Endothelial cell (in vitro differentiated cells): ENCODE measurements around the gene YARS2. TPM values are rescaled to one million over a fixed set of nuclear protein-coding genes. Genes with fewer than 3 reads are reported as not detected.
"Not testable (repeated sequence)": the region's sequence is repeated elsewhere in the genome, so short reads cannot be mapped to it uniquely, and the experiment has no call there.

Experiments
- DNase-seq: peaks from one replicate; pipeline ENCODE4 v3.0.0; 2021; ENCODE audit warnings: low spot score
- H3K27ac Mint-ChIP-seq: one replicate; pipeline ENCODE4 v1.8.0; 2021; ENCODE audit warnings: mixed read lengths, inconsistent platforms; ENCODE audit not compliant: unreplicated experiment
- H3K27me3 Mint-ChIP-seq: one replicate; pipeline ENCODE4 v1.8.0; 2021; ENCODE audit warnings: mild to moderate bottlenecking, moderate library complexity, mixed read lengths, inconsistent platforms; ENCODE audit not compliant: unreplicated experiment
- H3K36me3 Mint-ChIP-seq: one replicate; pipeline ENCODE4 v1.8.0; 2021; ENCODE audit warnings: mild to moderate bottlenecking, low read depth, mixed read lengths, inconsistent platforms; ENCODE audit not compliant: unreplicated experiment
- H3K4me1 Mint-ChIP-seq: one replicate; pipeline ENCODE4 v1.8.0; 2021; ENCODE audit warnings: mild to moderate bottlenecking, mixed read lengths, inconsistent platforms; ENCODE audit not compliant: unreplicated experiment
- H3K4me3 Mint-ChIP-seq: one replicate; pipeline ENCODE4 v1.8.0; 2021; ENCODE audit warnings: mild to moderate bottlenecking, mixed read lengths, inconsistent platforms; ENCODE audit not compliant: unreplicated experiment
- H3K9me3 Mint-ChIP-seq: one replicate; pipeline ENCODE4 v1.8.0; 2021; ENCODE audit warnings: mixed read lengths, inconsistent platforms; ENCODE audit not compliant: unreplicated experiment
- CTCF ChIP-seq: fragments of 200-600 bp; sonication (generic); IDR thresholded peaks from one replicate; pipeline ENCODE4 v1.5.0; 2021; ENCODE audit warnings: antibody characterized with exemption; ENCODE audit not compliant: unreplicated experiment
- total RNA-seq: library from RNA; stranded (reverse); fragmentation: NEBNext Ultra II Directional; extraction: Animal tissue kit (Norgen Biotek cat#: 25700); gene quantifications from one replicate; pipeline ENCODE4 v1.2.1, GENCODE V29; 2021; ENCODE audit not compliant: unreplicated experiment

The YARS2 gene
- total RNA-seq, 1 donor from 2014 or later: 29.0 TPM

- Mint-ChIP-seq H3K27ac (no peak overlapping the region), H3K4me3 (peak overlapping the region; percentile 39), H3K36me3 (peaks cover 7% of the 10 kb centered on the region), H3K27me3 (no peaks in the 10 kb centered on the region), H3K4me1 (peaks cover 3% of the 10 kb centered on the region), H3K9me3 (no peaks in the 10 kb centered on the region)
- no peak for DNase-seq
- TF ChIP-seq CTCF: no peak
Observed at GRCh38 chr12:32706335-32707024, 49.2 kb downstream of the YARS2 start.

- no peak for TF ChIP-seq CTCF
- no peak for DNase-seq
- Mint-ChIP-seq H3K9me3 (no peaks in the 10 kb centered on the region), H3K36me3 (peaks cover 3% of the 10 kb centered on the region), H3K4me3 (no peak overlapping the region), H3K27ac (no peak overlapping the region), H3K27me3 (no peaks in the 10 kb centered on the region), H3K4me1 (peaks cover 3% of the 10 kb centered on the region)
Observed at GRCh38 chr12:32705783-32706182, 49.9 kb downstream of the YARS2 start.

DNA sequence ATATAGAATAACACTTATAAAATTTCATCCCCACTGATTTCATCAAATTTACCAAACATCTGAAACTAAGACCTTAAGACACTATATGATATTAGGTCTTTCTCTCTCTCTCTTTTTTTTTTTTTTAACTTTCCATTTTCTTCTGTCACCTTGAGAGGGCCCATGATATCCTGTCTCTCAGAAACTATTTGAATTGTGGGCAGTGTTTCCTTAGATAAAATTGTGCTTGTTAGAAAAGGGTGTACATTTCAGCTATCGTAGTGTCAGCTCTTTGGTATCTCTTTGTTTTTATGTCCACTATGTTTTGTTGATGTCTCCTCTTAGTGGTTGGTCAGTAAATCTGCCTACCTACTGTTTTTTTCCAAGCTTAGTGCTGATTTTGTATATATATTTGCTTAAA is 52.8 kb downstream of the YARS2 start:
- Mint-ChIP-seq H3K36me3 (no peaks in the 10 kb centered on the region), H3K9me3 (no peaks in the 10 kb centered on the region), H3K27ac (no peak overlapping the region), H3K27me3 (no peaks in the 10 kb centered on the region), H3K4me1 (peaks cover 7% of the 10 kb centered on the region), H3K4me3 (no peak overlapping the region)
- no peak for DNase-seq
- TF ChIP-seq CTCF: no peak

DNA sequence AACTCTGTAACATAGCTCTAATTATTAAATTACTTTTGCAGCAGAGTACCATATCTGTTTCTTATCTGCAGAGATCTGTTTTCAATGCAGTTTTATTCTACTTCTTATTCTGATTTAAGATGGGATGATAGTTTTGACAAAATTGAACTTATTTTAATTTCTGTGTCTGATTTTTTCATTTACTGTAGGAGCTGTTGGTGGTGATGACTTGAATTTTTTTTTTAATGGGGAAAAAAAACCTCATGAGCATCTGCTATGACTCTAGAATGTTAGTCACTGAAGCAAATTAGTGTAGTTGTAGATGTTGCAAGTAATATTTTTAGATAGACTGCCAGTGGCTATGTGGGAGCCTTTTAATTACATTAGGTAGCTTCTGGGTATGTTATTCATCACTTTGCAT is 53.2 kb downstream of the YARS2 start:
- H3K27me3 Mint-ChIP-seq: no peaks in the 10 kb centered on the region
- H3K27ac Mint-ChIP-seq: no peak overlapping the region
- H3K36me3 Mint-ChIP-seq: no peaks in the 10 kb centered on the region
- no peak for DNase-seq
- H3K9me3 Mint-ChIP-seq: no peaks in the 10 kb centered on the region
- no peak for TF ChIP-seq CTCF
- peaks cover 8% of the 10 kb centered on the region for H3K4me1 Mint-ChIP-seq
- no peak overlapping the region for H3K4me3 Mint-ChIP-seq

GRCh38 chr12:32699437-32699836 is 56.3 kb downstream of the YARS2 start:
- Mint-ChIP-seq H3K4me1 (peaks cover 12% of the 10 kb centered on the region), H3K36me3 (peaks cover 17% of the 10 kb centered on the region)
- not testable (repeated sequence) for H3K27ac Mint-ChIP-seq, H3K9me3 Mint-ChIP-seq, H3K27me3 Mint-ChIP-seq, H3K4me3 Mint-ChIP-seq, DNase-seq
